GM19397 (cell line): ENCODE measurements around the gene CAV2.
"Not testable (repeated sequence)": the region's sequence is repeated elsewhere in the genome, so short reads cannot be mapped to it uniquely, and the experiment has no call there.

Experiments used
- ATAC-seq: cut with Tn5 transposase; IDR thresholded peaks from one replicate; pipeline ENCODE4 v1.9.1; 2021; ENCODE audit warnings: mild to moderate bottlenecking, moderate library complexity; ENCODE audit not compliant: unreplicated experiment

CAV2 gene, protein sequence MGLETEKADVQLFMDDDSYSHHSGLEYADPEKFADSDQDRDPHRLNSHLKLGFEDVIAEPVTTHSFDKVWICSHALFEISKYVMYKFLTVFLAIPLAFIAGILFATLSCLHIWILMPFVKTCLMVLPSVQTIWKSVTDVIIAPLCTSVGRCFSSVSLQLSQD

DNA sequence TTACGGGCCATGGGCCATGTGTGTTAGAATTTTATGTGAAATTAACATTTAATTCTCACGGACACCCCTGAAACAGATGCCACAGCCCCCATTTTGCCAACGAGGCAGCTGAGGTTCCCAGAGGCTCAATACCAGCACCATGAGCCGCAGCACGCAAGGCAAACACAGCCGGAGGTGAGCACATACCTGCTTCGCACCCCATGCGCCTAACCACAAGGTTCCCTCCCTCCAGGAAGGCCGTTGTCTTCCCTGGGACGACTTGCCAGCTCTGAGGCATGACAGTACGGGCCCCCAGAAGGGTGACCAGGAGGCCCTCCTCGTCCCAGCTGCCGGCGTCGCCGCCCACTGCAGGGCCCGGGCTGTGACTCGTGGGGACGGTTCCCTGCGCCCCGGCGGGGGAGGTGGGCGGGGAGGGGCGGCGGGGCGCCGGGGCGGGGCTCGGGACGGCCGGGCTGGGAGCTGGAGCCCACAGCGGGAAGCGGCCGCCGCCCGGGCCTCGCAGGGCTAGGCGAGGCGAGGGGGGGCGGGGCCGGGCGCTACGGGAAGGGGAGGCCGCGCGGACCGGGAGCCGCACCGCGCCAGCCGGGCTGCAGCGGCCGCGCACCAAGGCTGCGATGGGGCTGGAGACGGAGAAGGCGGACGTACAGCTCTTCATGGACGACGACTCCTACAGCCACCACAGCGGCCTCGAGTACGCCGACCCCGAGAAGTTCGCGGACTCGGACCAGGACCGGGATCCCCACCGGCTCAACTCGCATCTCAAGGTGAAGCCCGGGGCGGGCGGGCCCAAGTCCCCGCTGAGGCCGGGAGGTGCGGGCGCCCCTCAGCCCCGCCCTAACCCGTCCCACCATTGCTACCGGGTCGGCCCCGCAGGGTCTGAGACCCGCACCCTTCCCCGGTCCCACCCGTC, at the start of gene CAV2:
CAV2 (plus strand) TSS at position 571 of the 910 bp plus-strand sequence; CDS start at position 615, 44 bp downstream.
- no peak for ATAC-seq

DNA sequence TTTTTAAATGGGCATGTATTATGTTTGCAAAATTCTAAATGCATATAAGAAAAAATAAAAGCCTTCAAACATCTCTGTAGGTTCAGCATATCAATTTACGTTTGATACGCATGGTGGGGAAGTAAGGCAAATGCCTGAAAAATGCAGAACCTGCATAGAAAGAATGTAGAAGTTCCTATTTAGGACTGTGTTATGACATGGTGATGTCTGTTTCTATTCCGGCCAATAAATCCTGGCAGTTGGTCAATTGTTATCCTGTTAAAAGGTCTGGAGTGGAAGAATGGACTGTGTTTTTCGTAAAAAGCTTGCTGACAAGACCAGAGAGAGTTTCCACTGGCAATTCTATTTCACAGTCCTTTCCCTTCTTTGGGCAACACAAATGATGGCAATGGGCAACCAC, 49.6 kb upstream of the CAV2 start:
- no peak for ATAC-seq

DNA sequence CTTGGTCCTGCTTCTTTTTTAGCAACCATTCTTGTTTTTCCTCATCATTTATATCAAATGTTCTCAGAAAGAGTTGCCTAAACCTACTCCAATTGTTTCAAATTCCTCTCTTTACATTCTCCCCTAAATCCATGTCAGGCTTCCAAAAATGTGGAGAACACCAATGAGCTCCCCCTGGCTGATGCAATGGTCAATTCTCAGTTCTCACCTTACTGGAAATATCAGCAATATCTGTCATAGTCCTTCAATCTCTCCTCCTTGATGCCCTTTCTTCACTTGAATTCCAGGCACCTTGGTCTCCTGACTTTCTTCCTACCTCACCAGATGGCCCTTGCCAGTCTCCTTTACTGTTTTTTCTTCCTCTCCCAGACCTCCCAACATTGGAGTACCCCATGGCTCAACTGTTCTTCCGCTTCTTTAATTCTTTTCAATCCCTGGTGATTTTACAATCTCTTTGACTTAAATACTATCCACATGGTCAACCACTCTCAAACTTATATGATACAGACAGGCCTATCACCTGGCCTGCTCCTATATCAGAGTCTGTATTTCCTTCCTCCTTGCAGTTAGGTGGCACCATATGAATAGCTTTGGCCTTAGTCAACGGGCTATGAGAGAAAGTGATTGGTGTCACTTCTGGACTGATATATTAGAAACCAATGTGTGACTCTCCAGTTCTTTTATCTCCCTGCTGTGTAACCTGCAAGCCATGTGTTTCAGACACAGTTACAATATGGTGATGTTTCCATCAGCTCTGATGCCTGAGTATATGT, 47.4 kb upstream of the CAV2 start:
- no peak for ATAC-seq

DNA sequence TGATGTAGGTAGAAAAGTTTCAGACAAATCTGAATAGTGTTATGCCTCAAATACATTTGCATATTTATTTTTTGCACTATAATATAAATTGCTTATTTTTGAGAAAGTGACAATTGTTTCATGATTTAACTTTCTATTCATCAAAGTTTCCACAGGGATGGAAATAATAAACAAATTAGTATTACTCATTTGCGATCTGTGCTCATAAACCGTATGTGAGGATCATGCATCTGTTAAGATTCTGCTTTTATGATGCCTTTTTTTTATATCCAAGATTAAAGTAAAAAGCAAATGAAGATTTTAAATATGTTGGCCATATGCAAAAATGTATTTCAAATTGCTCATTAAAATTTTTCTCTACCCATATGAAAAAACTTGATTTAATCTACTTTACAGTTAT, 45.2 kb upstream of the CAV2 start:
- ATAC-seq = no peak

DNA sequence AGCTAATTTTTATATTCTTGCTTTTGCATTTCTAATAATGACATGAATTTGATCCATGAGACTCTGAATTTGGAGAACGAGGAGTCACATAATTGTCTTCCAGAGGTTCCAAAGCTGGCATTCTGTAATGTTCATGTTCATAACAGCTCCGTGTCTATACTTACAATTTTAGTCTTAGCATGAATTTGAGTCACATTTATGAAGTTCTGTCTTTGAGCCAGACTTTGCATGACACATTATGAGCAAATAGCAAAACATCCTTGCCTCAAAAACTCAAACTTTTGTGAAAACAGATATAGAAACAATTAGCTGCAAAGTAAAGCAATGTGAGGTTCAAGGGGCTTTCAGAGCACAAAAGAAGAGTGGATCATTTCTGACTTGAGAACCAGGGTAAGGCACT, 44.5 kb upstream of the CAV2 start:
- ATAC-seq = no peak

DNA sequence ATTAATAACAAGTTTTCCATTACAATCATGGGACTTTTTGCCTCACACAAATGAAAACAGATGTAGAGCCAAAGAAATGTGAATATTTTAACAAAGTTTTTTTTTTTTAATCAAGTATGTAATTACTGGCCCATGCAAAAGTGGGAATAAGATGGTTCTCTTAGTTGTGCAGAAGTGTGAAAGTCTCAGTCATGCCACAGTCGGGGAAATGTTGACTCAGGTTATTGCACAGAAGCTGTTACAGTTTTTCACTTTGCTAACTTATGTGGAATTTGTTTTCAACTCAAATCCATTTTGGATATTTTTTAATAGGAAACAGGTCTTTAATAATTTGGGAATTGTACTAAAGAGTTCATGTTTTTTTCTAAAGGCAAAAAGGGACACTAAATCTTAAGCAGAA, 44.0 kb upstream of the CAV2 start:
- no peak for ATAC-seq

DNA sequence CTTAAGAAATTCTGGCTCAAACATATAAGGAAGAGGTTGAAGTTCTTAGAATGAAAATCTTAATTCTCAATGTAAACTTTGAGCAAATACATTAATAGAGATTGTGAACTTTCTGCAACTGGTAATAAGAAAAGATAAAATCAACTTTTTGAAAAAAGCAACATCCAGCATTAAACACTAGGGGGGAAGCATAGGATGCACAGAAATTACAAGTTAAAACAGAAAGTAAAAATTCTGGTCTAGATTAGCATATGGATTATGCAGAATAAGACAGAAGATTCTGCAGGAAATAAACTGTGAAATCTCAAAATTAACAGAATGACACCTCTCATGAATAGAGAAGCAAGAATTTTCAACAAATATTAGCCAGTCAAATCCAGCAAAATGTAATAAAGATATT, 38.0 kb upstream of the CAV2 start:
- no peak for ATAC-seq

DNA sequence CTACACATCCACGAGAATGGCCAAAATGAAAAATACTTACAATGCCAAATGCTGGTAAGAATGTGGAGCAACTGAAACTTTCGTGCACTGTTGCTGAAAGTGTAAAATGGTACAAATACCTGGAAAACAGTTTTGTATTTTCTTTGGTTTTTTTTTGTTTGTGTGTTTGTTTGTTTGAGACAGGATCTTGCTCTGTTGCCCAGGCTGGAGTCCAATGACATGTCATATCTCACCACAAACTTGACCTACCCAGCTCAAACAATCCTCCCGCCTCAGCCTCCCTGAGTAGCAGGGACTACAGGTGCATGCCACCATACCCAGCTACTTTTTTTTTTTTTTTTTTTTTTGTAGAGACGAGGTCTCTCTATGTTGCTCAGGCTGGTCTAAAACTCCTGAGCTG, 35.6 kb upstream of the CAV2 start:
- no peak for ATAC-seq

DNA sequence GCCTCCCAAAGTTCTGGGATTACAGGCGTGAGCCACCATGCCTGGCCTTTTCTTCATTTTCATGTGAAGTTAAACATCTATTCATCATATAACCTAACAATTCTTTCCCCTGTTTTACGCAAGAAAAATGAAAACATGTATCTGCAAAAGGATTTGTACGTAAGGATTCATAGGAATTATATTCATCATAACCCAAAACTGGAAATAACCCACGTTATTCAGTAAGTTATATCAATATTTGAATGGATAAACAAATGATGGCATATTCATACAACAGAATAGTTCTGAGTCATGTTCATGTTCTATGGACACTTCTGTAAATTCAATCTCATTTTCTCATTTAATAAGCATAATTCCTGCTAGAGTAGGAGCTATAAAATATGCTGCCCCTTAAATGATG, 35.2 kb upstream of the CAV2 start:
- no peak for ATAC-seq

DNA sequence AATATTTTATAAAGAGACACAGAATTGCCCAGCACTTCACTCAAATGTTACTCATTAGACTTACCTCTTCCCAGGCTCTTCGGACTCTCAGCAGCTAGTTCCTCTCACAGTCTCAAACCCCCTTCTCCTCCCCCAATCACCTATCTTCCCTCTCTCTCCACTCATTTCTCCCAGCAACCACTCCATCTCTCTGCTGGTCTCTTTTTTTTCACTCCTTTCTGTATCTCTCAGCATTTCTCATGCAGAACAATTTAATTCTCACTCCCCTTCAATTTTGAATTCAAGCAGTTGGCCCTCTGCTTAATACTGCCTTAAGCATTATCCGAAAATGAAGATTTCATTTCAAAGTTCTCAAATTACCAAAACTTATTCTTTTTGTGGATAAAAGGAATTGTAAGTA, 34.4 kb upstream of the CAV2 start:
- no peak for ATAC-seq

DNA sequence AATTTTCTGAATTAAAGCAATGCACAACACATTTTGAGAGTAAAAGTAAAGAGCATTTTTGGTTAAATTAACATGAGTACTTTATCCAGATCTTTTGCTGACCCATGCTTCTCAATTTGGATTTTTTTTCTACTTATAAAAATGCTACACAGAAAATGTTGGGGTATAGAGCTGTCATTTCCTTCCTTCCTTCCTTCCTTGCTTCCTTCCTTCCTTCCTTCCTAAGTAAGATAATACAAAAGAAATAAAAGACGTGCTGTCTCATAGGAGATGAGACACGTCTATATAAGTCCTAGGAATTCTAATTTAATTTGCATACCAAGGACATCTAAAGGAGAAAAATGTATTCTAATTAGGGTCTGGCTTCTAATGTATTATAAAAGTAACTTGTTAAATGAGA, 31.0 kb upstream of the CAV2 start:
- ATAC-seq = no peak

DNA sequence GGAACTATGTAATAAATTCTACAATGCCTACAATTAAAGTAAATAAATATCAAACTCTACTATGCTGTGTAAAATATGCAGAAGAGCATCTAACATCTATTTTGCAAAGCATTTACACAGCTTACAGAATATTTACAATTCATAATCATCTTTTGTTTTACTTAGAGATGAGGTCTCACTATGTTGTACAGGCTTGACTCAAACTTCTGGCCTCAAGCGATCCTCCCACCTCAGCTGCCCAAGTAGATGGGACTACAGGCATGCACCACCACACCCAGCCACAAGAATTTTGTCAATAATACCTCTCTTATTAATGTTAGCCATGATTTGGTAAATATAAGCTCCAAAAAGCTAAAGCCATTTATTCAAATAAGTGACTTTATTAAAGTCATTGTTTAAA, 21.9 kb upstream of the CAV2 start:
- no peak for ATAC-seq

DNA sequence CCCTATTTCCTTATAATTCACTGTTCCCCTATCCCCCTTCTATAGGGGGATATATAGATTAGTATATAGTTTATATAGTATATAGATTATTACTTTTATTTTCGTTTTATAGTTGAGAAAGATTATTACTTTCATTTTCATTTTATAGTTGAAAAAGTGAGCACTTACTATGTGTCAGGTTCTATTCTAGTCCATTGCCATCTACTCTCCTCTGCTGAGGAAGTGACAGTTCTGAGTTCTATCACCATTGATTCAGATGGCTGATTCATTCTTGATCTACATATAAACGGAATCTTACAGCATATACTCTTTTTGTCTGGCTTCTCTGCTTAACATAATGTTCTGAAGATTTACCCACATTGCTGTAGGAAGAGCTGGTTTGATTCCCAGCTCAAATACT, 20.7 kb upstream of the CAV2 start:
- ATAC-seq = no peak

DNA sequence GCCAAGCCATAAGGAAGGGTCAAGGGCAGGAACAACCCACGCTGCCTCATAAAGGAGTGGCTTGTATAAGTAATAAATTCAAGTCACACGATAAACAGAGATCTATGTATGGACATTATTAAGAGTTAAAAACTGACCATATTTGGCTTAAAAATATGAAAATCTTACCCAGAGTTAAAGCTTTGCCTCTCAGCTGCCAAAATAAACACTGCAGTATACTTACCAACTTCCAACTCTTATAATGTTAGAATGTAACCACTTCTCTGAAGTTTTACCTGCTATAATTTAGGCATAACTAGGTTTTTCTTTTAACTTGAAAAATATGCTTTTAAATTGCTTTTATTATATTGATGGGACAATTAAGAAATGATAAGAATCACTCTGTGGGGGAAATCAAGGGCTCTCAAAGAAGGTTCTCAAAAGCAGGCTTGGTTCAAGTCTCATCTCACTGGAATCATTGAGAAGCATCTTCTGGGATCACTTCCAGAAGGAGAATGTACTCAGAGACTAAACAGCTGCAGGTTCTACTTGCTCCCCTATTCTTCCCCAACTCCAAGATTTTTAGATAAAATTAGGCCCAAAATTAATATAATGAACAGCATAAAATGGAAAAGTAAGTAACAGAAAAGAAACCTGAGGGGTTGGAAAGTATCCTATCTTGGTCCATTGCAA, 16.1 kb upstream of the CAV2 start:
- no peak for ATAC-seq

DNA sequence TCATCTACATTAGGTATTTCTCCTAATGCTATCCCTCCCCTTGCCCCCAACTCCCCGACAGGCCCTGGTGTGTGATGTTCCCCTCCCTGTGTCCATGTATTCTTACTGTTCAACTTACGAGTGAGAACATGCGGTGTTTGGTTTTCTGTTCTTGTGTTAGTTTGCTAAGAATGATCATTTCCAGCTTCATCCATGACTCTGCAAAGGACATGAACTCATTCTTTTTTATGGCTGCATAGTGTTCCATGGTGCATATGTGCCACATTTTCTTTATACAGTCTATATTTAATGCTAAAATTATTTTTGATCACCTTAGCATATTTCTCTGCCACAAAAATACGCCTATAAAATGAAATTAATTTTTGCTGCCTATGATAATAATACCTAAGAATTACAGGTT, 15.1 kb upstream of the CAV2 start:
- not testable (repeated sequence) for ATAC-seq

DNA sequence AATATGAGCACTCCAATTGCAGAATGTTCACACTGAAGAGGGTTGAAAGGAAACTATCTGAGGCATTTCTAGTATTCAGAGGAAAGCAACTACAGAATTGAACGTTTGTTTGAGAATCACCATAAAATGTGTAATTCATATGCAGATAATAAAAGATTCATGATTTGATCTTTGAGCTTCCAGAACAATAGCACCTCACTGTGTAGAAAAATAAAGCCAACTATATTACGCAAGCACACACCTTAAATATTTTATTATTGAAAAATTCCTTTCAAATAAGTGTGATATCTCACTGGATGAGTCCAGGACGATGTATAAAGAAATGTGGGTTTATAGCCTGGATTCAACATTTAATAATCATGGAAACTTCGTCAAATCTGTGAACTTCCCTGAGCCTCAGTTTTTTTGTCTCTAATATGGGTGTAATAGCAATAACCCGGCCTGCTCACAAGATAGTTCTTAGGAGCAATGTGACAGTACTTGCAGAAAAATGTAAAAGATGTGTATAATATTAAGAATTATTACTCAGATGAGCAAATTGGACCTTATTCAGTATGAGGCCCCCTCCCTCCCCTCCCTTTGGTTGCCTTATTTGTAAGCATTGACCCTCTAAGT, 11.5 kb upstream of the CAV2 start:
- ATAC-seq = no peak

DNA sequence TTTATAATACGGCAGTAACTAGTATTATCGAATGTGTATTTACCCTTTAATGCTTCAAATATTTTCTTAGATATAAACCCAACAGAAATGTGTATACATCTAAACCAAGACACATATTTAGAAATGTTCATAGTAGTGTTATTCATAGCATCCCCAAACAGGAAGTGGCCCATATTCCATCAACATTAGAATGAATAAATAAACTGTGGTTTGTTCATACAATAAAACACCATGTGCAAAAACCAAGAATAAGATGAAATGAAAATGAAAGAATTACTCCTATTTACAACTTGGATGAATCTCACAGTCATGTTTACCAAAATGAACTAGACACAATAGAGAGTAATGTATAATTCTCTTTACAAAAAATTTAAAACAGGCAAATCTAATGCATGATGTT, 9.2 kb upstream of the CAV2 start:
- no peak for ATAC-seq

DNA sequence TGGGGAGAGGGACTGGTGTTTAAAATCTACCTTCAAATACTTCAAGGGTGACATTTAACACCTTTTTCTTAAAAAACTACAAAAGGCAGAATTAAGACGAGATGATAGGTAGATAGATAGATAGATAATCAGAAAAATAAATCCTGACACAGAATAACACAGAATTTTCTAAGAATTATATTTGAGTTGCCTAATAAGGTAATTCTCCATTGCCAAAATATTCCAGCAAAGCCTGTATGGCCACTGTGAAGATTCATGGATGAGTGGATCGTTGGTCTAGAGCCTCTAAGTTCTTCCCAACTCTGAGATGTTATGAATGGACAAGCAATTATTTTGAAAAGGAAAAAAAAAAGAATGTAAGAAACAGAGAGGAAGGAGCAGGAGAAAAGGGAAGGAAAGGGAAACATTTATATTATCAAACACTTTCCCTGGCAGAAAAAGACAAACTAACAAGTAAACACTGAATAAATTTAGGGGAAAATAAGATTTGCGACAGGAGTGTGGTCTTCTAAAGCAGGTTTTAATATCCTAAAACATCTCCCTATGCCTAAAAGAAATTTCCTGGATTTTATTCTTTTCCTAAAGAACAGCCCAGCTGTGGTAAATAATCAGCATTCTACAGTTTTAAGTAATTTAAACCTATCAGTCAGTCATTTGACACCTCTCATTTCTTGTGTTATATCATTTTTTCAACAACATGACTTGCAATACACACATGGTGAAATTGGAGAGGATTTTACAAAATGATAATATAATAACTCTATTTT, 7.5 kb upstream of the CAV2 start:
- ATAC-seq = no peak

DNA sequence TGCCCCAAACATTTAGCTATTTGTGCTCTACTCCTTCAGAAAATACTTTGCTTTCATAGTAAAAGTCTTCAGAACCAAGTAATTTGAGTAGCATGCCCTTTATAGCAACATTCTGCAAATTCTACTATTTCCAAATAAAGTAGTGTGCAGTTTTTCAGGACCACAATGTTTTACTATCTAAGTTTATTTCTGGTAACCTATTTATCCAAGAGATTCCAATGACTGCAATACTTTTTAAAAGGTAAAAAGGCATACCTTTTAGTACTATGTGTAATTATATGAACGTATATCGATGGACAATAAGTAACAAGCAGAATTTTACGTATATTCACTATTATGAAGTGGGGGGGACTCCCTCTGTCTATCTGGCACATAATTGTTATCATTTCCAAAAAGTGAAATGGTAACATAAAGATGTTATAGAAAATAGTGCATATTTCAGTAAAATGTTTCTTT, 6.9 kb upstream of the CAV2 start:
- no peak for ATAC-seq

DNA sequence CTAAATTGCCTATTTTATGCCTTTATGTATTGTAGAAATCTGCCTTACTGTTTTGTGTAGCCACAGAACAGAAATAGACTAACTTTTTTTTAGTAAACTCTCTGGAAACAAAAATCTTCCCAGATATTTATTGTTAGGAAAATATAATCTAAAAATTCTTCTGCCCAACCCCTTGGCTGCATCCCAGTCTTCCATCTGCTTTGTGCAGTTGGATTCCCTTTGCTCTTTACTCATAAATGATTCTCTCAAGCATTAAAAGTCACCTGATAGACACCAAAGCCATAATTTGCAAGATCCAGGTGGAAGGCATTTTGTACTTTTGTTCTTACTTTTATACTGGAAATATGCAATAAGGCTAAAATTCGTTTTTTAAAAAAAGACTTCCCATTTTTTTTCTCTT, 6.1 kb upstream of the CAV2 start:
- ATAC-seq = no peak
